PC-3 (cell line): ENCODE data around the gene KCNJ11. TPM values are rescaled to one million over a fixed set of nuclear protein-coding genes. Genes with fewer than 3 reads are reported as not detected.

ENCODE experiments used
- ATAC-seq: fragments of 200-7000 bp; cut with Tn5 transposase; 2 replicates; pipeline ENCODE4 v1.9.1; 2020; ENCODE audit warnings: mild to moderate bottlenecking, moderate library complexity
- BruUV-seq: library from RNA; stranded (reverse); fragments of 400-500 nt; replicated peaks from 2 replicates; lab custom pipeline; 2021; lab: Mats Ljungman, UMichigan
- CTCF ChIA-PET: fragments of 300-600 bp; sonication (Branson Sonifier 250); formaldehyde crosslinking; loops from one replicate; lab custom pipeline; 2022; ENCODE audit warnings: antibody characterized with exemption; lab: Charles Lee
- POLR2A ChIA-PET: fragments of 300-600 bp; sonication (Branson Sonifier 250); formaldehyde crosslinking; loops from one replicate; lab custom pipeline; 2022; ENCODE audit warnings: antibody characterized with exemption; ENCODE audit not compliant: unreplicated experiment; lab: Charles Lee
- DNase-seq: peaks from one replicate; pipeline ENCODE4 v3.0.0-alpha.2; 2015
- H2AFZ ChIP-seq: fragments of 300-600 bp; sonication (generic); 2 replicates; pipeline ENCODE4 v1.6.0; 2016; ENCODE audit warnings: antibody characterized with exemption, low read length
- H3F3A ChIP-seq: fragments of 300-600 bp; sonication (generic); one replicate; pipeline ENCODE4 v1.6.0; 2017; ENCODE audit warnings: antibody characterized with exemption, low read length, control low read depth, mild to moderate bottlenecking; ENCODE audit not compliant: unreplicated experiment
- H3K27ac ChIP-seq: fragments of 300-600 bp; sonication (generic); 2 replicates; pipeline ENCODE4 v1.5.1; 2016; ENCODE audit warnings: mild to moderate bottlenecking, low read length
- H3K27me3 ChIP-seq: fragments of 300-600 bp; sonication (generic); 2 replicates; pipeline ENCODE4 v1.6.1; 2016; ENCODE audit warnings: low read length, mixed read lengths
- H3K36me3 ChIP-seq: fragments of 300-600 bp; sonication (generic); 2 replicates; pipeline ENCODE4 v1.6.1; 2016; ENCODE audit warnings: low read depth, mixed run types, low read length, mixed read lengths
- H3K4me1 ChIP-seq: fragments of 300-600 bp; sonication (generic); 2 replicates; pipeline ENCODE4 v1.5.1; 2016; ENCODE audit warnings: low read length; ENCODE audit not compliant: insufficient read depth
- H3K4me2 ChIP-seq: fragments of 300-600 bp; sonication (generic); 2 replicates; pipeline ENCODE4 v1.6.0; 2016; ENCODE audit warnings: low read length
- H3K4me3 ChIP-seq: fragments of 300-600 bp; sonication (generic); 2 replicates; pipeline ENCODE4 v1.5.1; 2016; ENCODE audit warnings: mild to moderate bottlenecking, low read length, mixed read lengths
- H3K79me2 ChIP-seq: fragments of 300-600 bp; sonication (generic); 2 replicates; pipeline ENCODE4 v1.6.1; 2017; ENCODE audit warnings: low read length, mixed read lengths
- H3K9ac ChIP-seq: fragments of 300-600 bp; sonication (generic); 2 replicates; pipeline ENCODE4 v1.6.0; 2016; ENCODE audit warnings: mild to moderate bottlenecking, low read length
- H3K9me2 ChIP-seq: fragments of 300-600 bp; sonication (generic); replicated peaks from 2 replicates; pipeline ENCODE4 v1.6.1; 2016; ENCODE audit warnings: mixed run types, low read length, mixed read lengths
- H3K9me3 ChIP-seq: fragments of 300-600 bp; sonication (generic); 2 replicates; pipeline ENCODE4 v1.6.1; 2016; ENCODE audit warnings: low read length, mixed read lengths
- H4K20me1 ChIP-seq: fragments of 300-600 bp; sonication (generic); 2 replicates; pipeline ENCODE4 v1.6.1; 2016; ENCODE audit warnings: low read length, mixed read lengths
- CTCF ChIP-seq: fragments of 300-600 bp; sonication (generic); conservative IDR thresholded peaks from 2 replicates; pipeline ENCODE4 v1.5.1; 2017; ENCODE audit warnings: antibody characterized with exemption, low read depth, mild to moderate bottlenecking, low read length
- EZH2 ChIP-seq: fragments of 300-600 bp; sonication (generic); IDR thresholded peaks from one replicate; pipeline ENCODE4 v1.6.1; 2017; ENCODE audit warnings: antibody characterized with exemption, mild to moderate bottlenecking, low read length; ENCODE audit not compliant: unreplicated experiment
- EZH2phosphoT487 ChIP-seq: fragments of 300-600 bp; sonication (generic); IDR thresholded peaks from 2 replicates; pipeline ENCODE4 v1.6.1; 2018; ENCODE audit warnings: mild to moderate bottlenecking, antibody characterized with exemption, low read length, borderline replicate concordance
- intact Hi-C: fragments of 100-400 bp; cut with micrococcal nuclease; formaldehyde crosslinking; loops from 2 replicates; pipeline ENCODE4 v1.9.0; 2023
- total RNA-seq: library from RNA; depleted of rRNA; stranded (reverse); fragments of >200 nt; gene quantifications from 2 replicates; pipeline ENCODE4 v1.2.3, GENCODE V29; 2014

Gene KCNJ11
- total RNA-seq, 1 experiment from 2014 or later = 0.98 TPM

- ChIA-PET POLR2A (no interaction called here), CTCF (no interaction called here)
- ATAC-seq (no peak), DNase-seq (no peak)
- TF ChIP-seq CTCF (no peak), EZH2 (no peak), EZH2phosphoT487 (no peak)
- Histone ChIP-seq H4K20me1 (no peaks in the 10 kb centered on the region), H3K27ac (no peak overlapping the region), H3K79me2 (no peaks in the 10 kb centered on the region), H3F3A (no peaks in the 10 kb centered on the region), H3K9me2 (no peaks in the 10 kb centered on the region), H3K4me2 (no peak overlapping the region), H3K36me3 (no peaks in the 10 kb centered on the region), H3K9ac (no peak overlapping the region), H2AFZ (no peak overlapping the region), H3K27me3 (no peaks in the 10 kb centered on the region), H3K4me1 (no peaks in the 10 kb centered on the region), H3K9me3 (no peaks in the 10 kb centered on the region), H3K4me3 (no peak overlapping the region)
- intact Hi-C loops = no loop called here
- no TSS peak for BruUV-seq
Measured at GRCh38 chr11:17397311-17398002, 9.0 kb upstream of the KCNJ11 start.

GRCh38 chr11:17396598-17397310, 8.3 kb upstream of the KCNJ11 start:
- no peak overlapping the region for H3K27ac ChIP-seq
- H2AFZ ChIP-seq = no peak overlapping the region
- CTCF ChIA-PET = no interaction called here
- ATAC-seq = no peak
- intact Hi-C loops = no loop called here
- H3K4me2 ChIP-seq = no peak overlapping the region
- TF ChIP-seq EZH2phosphoT487 = no peak
- TF ChIP-seq EZH2 = no peak
- TF ChIP-seq CTCF = no peak
- H3K4me3 ChIP-seq = no peak overlapping the region
- POLR2A ChIA-PET = no interaction called here
- DNase-seq = no peak
- H3K4me1 ChIP-seq = no peaks in the 10 kb centered on the region
- no TSS peak for BruUV-seq
- no peaks in the 10 kb centered on the region for H3K79me2 ChIP-seq
- H4K20me1 ChIP-seq = no peaks in the 10 kb centered on the region
- no peaks in the 10 kb centered on the region for H3K9me3 ChIP-seq
- H3F3A ChIP-seq = no peaks in the 10 kb centered on the region
- H3K9ac ChIP-seq = no peak overlapping the region
- no peaks in the 10 kb centered on the region for H3K9me2 ChIP-seq
- H3K36me3 ChIP-seq = no peaks in the 10 kb centered on the region
- no peaks in the 10 kb centered on the region for H3K27me3 ChIP-seq

GRCh38 chr11:17395978-17396377, 7.5 kb upstream of the KCNJ11 start:
- Histone ChIP-seq H3K9me2 (no peaks in the 10 kb centered on the region), H3K4me1 (no peaks in the 10 kb centered on the region), H3K4me3 (no peak overlapping the region), H3F3A (no peaks in the 10 kb centered on the region), H3K9me3 (no peaks in the 10 kb centered on the region), H3K27ac (no peak overlapping the region), H3K27me3 (no peaks in the 10 kb centered on the region), H3K36me3 (no peaks in the 10 kb centered on the region), H3K79me2 (no peaks in the 10 kb centered on the region), H2AFZ (no peak overlapping the region), H3K9ac (no peak overlapping the region), H4K20me1 (no peaks in the 10 kb centered on the region), H3K4me2 (no peak overlapping the region)
- intact Hi-C loops = no loop called here
- DNase-seq = no peak
- CTCF ChIA-PET = no interaction called here
- no TSS peak for BruUV-seq
- no peak for TF ChIP-seq EZH2phosphoT487
- TF ChIP-seq EZH2 = no peak
- TF ChIP-seq CTCF = no peak
- ATAC-seq = no peak
- POLR2A ChIA-PET = no interaction called here
